GM19035 (cell line): ENCODE measurements around the gene MRPL1.
A peak's percentile ranks its signal among the peaks of the same experiment; 100 is the strongest.
"Not testable (repeated sequence)": the region's sequence is repeated elsewhere in the genome, so short reads cannot be mapped to it uniquely, and the experiment has no call there.

Experiments
- ATAC-seq: cut with Tn5 transposase; IDR thresholded peaks from one replicate; pipeline ENCODE4 v1.9.1; 2021; ENCODE audit not compliant: unreplicated experiment

Gene MRPL1

GRCh38 chr4:77849278-77849965 is 13.2 kb upstream of the MRPL1 start:
- ATAC-seq, result no peak

DNA sequence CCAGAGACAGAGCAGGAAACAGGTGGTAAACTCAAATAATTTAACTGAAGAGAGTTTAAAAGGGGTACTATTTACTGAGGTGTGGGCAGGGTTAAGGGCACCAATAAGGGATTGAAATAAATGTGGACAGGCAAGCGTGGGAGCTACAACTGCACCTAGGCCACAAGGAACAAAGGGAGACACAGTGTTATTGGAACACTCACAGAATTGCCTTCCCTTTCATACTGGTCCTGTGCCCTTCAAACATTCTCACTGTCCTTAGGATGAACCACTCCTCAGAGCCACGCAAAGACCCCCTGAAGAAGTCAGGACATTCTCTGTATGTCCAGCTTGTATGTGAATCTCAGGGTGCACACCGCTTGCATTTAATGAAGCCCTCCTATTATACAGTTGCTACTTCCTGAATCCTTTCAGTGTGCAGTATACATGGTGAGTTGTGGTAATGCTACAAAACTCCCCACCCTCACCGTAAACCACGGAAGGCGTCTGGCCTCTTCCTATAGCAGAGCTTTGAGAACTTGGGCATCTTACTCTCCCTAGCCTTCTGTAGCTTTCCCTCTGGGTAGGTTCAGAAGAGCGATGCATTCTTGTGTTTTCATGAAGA is 9.6 kb upstream of the MRPL1 start:
- peak; percentile 95 for ATAC-seq

- ATAC-seq, result no peak
These were observed 8.1 kb upstream of the MRPL1 start for GRCh38 chr4:77854431-77855111.

DNA sequence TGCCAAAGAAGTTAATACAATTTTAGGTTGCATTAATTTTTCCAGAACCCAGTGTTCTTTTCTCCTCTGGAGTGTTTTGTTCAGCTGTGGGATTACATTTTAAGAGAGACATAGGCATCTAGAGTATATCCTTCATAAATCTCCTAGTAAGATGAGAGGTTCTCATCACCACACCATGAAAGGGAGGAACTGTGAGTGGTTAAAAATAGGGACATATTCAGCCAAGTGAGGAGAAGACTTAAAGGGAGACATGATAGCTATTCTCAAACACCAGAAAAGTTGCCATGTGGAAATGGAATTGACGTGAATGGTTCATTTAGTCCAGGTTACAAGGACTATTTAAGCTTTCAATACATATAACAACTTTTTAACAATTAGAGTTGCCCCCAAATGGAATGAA is 6.5 kb upstream of the MRPL1 start:
- no peak for ATAC-seq

- no peak for ATAC-seq
These were observed 3.4 kb upstream of the MRPL1 start for GRCh38 chr4:77859256-77859655.

DNA sequence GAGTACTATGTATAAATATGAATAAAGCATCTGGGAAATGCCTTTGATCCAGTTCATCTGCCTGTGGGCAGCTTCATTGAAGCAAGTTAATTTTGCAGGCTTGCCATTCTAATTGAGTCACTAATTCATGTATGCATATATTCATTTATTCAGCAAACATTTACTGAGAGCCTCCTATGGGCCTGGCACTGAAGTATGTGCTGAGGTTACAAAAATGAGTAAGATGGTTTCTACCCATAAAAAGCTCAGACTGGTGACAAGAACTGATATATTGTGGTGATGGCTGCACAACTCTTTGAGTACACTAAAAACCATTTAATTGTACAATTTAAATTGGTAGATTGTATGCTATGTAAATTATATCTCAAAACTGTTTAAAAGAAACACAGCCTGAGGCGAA is 1.1 kb upstream of the MRPL1 start:
- no peak for ATAC-seq

DNA sequence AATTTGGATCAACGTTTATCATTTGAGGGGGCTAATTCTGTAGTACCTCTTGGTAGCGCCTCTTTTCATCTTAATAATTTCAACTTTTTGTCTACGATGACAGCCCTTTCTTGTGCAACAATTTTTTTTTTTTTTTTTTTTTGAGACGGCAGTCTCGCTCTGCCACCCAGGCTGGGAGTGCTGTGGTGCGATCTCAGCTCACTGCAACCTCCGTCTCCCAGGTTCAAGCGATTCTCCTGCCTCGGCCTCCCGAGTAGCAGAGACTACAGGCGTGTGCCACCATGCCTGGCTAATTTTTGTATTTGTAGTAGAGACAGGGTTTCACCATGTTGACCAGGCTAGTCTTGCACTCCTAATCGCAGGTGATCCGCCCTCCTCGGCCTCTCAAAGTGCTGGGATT is 711 bp downstream of the MRPL1 start:
- ATAC-seq, result not testable (repeated sequence)

GRCh38 chr4:77865259-77865658 is 2.6 kb downstream of the MRPL1 start:
- ATAC-seq, result no peak

DNA sequence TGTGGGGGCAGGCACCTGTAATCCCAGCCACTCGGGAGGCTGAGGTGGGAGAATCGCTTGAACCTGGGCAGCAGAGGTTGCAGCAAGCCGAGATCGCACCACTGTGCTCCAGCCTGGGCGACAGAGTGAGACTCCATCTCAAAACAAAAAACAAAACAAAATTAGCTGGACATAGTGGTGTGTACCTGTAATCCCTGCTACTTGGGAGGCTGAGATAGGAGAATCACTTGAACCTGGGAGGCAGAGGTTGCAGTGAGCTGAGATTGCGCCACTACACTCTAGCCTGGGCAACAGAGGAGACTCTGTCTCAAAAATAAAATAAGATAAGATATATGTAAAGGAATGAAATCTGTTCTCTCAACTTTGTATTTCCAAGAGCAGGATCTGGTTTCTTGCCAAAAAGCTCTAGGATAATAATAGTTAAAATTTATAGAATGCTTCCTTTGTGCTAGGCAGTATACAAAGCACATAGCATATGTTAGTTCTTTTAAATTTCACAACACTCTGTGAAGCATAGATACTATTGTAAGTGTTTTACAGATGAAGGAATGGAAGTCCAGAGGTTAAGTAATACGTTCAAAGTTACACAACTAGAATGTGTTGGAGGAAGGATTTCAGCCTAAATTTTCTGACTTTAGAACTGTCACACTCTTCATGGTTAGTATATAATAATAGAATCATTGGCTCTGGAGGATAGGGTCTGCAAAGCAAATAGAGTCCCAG is 10.3 kb downstream of the MRPL1 start:
- no peak for ATAC-seq

GRCh38 chr4:77877167-77877566 is 14.5 kb downstream of the MRPL1 start:
- no peak for ATAC-seq

- no peak for ATAC-seq
These were observed 15.3 kb downstream of the MRPL1 start for GRCh38 chr4:77877771-77878565.

DNA sequence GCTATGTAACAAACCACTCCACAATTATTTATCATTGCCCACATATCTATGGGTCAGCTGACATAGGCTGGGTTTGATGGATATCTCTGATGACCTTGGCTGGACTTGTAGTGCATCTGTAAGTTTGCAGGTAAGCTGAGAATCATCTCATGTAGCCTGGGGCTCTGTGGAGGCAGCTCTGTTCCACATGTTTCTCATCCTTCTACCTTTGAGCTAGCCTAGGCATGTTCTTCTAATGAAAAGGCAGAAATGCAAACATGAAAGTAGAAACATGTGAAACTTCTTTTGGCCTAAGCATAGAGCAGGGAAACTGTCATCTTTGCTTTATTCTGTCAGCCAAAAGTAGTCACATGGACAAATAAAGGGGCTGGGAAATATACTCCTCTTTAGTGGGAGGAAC is 18.2 kb downstream of the MRPL1 start:
- peak; percentile 55 for ATAC-seq

- ATAC-seq, result no peak
These were observed 19.0 kb downstream of the MRPL1 start for GRCh38 chr4:77881460-77882295.

GRCh38 chr4:77893451-77893850 is 30.8 kb downstream of the MRPL1 start:
- peak; percentile 83 for ATAC-seq

GRCh38 chr4:77899607-77900006 is 37.0 kb downstream of the MRPL1 start:
- no peak for ATAC-seq

DNA sequence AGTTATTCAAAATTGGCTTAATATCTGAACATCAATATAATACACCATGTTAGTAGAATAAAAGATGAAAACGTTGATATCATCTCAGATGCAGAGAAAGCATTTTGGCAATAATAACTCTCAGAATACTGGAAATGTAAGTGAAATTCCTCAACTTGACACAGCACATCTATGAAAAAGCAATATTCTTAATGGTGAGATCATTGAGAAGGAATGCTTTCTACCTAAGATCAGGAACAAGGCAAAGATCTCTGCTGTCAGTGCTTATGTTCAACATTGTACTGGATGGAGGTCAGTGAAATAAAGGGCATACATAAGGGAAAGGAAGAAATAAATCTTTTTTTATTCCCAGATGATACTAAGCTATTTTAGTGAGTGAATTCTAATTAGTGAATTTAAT is 40.6 kb downstream of the MRPL1 start:
- ATAC-seq, result no peak

DNA sequence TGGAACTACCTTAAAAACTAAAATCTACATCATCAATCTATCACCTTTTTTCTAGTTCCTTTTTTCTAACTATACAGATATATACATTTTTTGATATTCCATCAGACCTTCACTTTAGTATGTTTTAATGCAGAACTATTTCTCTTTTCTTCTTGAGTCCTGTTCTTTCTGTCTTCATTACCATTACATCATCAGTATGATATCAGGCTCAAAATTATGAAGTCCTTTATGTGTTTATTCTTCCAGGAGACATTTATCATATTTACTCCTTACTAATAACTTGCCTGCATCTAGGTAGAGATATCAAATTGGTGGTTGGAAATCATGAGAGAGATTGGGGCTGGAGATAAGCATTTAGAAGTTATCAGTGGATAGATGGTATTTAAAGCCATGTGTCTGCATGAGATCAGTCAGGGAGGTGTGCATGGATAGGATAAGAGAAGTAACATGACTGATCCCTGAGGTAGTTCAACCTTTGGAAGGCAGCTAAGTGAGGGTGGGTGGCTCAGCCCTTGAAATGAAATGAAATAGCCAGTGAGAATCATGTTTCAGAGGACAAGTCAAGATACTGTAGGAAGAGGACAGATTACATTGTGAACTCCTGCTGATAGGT is 43.1 kb downstream of the MRPL1 start:
- no peak for ATAC-seq

GRCh38 chr4:77910676-77911075 is 48.0 kb downstream of the MRPL1 start:
- ATAC-seq, result no peak

GRCh38 chr4:77911091-77911490 is 48.5 kb downstream of the MRPL1 start:
- ATAC-seq, result no peak
